ENCODE measurements around the gene KIF26B. TPM values are rescaled to one million over a fixed set of nuclear protein-coding genes. Genes with fewer than 3 reads are reported as not detected.
"Not testable (repeated sequence)": the region's sequence is repeated elsewhere in the genome, so short reads cannot be mapped to it uniquely, and the experiment has no call there.

Gene KIF26B
- total RNA-seq, 4 donors from 2014 or later = 0.90 to 2.0 (median 1.5) TPM

DNA sequence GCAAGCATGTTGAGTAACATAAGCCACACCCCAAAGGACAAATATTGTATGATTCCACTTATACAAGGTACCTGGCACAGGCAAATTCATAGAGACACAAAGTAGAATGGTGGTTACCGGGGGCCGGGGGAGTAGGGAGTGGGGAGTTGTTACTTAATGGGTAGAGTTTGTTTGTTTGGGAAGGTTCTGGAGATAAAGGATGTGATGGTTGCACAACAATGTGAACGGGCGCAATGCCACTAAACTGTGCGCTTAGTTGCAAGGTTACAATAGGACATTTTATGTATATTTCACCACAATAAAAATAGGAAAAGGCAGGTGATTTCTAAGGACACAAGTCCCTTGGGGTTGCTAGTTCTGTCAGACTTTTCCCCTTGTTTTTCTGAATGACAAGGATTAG, 516.6 kb downstream of the KIF26B start:
- Histone ChIP-seq H3K27me3 (no peaks in the 10 kb centered on the region), H3K4me1 (no peaks in the 10 kb centered on the region), H3K27ac (no peak overlapping the region), H3K4me3 (no peak overlapping the region), H3K36me3 (no peaks in the 10 kb centered on the region), H3K9me3 (no peaks in the 10 kb centered on the region)
- 93 to 94% methylated on average over 5 of the region's 5 CpGs for WGBS, 2 donors
- no peak for TF ChIP-seq EP300 (IDR thresholded peaks at IDR 0.05)
- TF ChIP-seq, protein P1, sequence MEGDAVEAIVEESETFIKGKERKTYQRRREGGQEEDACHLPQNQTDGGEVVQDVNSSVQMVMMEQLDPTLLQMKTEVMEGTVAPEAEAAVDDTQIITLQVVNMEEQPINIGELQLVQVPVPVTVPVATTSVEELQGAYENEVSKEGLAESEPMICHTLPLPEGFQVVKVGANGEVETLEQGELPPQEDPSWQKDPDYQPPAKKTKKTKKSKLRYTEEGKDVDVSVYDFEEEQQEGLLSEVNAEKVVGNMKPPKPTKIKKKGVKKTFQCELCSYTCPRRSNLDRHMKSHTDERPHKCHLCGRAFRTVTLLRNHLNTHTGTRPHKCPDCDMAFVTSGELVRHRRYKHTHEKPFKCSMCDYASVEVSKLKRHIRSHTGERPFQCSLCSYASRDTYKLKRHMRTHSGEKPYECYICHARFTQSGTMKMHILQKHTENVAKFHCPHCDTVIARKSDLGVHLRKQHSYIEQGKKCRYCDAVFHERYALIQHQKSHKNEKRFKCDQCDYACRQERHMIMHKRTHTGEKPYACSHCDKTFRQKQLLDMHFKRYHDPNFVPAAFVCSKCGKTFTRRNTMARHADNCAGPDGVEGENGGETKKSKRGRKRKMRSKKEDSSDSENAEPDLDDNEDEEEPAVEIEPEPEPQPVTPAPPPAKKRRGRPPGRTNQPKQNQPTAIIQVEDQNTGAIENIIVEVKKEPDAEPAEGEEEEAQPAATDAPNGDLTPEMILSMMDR (IDR thresholded peaks at IDR 0.05) = no peak
- TF ChIP-seq POLR2A (IDR thresholded peaks at IDR 0.05) = no peak
- no peak for DNase-seq (ENCODE audit: low spot score in 2 of 2)

DNA sequence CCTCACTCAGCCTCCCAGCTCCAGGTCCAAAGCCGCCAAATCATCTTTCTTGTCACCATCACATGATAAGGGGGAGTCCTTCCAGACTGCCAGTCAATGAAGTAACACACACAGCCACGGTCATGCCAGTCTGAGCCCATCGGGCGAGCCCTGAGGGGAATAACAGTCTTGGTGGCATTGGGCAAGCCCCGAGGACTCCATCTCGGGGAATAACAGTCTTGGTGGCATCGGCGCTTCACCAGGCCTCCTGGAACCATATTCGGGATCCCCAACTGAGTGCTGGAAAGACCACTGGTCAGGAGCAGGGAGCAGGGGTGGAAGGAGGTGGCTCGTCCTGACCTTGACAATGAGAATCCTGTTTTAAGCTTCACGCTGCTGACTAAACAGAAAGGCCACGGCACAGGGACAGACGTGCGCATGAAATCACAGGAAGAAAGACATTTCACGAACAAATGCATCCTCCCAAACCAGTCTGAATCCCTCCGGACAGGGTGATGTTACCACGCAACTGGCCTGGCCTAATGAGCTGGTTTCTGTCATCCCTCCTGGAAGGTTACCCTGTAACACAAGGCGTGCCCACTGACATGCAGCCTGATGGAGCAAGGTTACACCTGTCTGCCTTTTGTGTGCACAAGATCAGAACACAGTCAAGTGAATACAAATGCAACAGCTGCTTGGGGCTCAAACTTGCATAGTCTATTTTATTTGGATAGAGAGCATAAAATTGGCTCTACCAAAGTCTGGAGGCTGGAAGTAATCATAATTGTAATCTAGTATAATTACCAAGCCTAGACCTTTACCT, 517.4 kb downstream of the KIF26B start:
- no peak for TF ChIP-seq POLR2A (IDR thresholded peaks at IDR 0.05)
- no peak for TF ChIP-seq EP300 (IDR thresholded peaks at IDR 0.05)
- TF ChIP-seq, protein P1 (IDR thresholded peaks at IDR 0.05) = no peak
- H3K27ac ChIP-seq = no peak overlapping the region
- WGBS, 2 donors = 87 to 92% methylated on average over 18 of the region's 18 CpGs
- no peak for DNase-seq (ENCODE audit: low spot score in 2 of 2)
- no peaks in the 10 kb centered on the region for H3K9me3 ChIP-seq
- H3K36me3 ChIP-seq = no peaks in the 10 kb centered on the region
- no peaks in the 10 kb centered on the region for H3K27me3 ChIP-seq
- no peak overlapping the region for H3K4me3 ChIP-seq
- H3K4me1 ChIP-seq = no peaks in the 10 kb centered on the region

DNA sequence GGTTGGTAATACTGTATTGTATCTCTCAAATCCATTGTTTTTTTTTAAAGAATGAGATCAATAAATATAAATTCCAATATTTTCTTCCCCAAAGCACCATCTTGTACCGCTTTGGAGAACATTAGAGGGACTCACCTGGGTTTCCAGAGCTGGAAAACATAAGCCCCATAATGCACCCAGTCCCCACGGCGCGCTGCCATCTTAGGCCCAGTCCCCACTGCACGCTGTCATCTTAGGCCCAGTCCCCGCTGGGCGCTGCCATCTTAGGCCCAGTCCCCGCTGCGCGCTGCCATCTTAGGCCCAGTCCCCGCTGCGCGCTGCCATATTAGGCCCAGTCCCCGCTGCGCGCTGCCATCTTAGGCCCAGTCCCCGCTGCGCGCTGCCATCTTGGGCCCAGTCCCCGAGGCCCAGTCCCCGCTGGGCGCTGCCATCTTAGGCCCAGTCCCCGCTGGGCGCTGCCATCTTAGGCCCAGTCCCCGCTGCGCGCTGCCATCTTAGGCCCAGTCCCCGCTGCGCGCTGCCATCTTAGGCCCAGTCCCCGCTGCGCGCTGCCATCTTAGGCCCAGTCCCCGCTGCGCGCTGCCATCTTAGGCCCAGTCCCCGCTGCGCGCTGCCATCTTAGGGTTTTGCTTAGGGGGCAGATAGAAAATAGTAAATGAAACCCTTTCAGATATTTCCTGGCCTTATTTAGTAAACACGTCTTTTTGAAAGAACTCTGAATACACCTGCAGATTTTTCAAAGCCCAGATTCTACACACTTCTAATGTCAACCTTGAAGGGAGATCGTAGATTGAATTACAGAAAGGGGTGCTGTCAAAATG, 518.3 kb downstream of the KIF26B start:
- H3K36me3 ChIP-seq; H3K27ac ChIP-seq; H3K9me3 ChIP-seq; H3K27me3 ChIP-seq; DNase-seq (ENCODE audit: low spot score in 2 of 2); H3K4me1 ChIP-seq; H3K4me3 ChIP-seq: not testable (repeated sequence)
- WGBS, 2 donors = 94 to 96% methylated on average over 19 to 39 of the region's 41 CpGs

DNA sequence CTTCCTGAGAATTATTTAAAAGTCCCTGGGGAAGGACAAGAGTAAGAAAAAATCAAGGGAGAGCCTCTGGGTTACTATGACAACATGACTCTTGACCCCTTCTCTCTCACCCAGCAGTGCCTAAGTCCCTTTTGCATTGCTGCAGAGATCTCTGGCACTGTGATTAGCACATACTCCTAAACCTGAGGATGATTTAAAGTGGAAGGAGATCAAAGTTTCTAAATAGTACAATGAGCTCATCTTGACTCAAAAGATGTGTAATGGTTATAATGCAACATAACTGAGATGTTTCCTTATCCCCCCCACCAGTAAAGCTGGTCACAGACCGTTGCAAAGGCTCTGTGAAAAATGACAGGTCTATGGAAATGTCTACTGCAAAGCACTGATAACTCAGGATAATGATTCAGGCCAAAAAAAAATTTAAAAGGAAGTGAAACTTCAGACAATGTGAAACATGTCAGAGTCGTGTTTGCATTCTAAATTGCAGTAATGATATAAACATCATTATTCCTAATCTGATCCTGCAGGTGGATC, 519.2 kb downstream of the KIF26B start:
- WGBS, 2 donors = 34 to 43% methylated on average over 2 of the region's 2 CpGs
- TF ChIP-seq EP300 (IDR thresholded peaks at IDR 0.05) = no peak
- TF ChIP-seq, protein P1 (IDR thresholded peaks at IDR 0.05) = no peak
- TF ChIP-seq POLR2A (IDR thresholded peaks at IDR 0.05) = no peak
- H3K27me3 ChIP-seq = no peaks in the 10 kb centered on the region

DNA sequence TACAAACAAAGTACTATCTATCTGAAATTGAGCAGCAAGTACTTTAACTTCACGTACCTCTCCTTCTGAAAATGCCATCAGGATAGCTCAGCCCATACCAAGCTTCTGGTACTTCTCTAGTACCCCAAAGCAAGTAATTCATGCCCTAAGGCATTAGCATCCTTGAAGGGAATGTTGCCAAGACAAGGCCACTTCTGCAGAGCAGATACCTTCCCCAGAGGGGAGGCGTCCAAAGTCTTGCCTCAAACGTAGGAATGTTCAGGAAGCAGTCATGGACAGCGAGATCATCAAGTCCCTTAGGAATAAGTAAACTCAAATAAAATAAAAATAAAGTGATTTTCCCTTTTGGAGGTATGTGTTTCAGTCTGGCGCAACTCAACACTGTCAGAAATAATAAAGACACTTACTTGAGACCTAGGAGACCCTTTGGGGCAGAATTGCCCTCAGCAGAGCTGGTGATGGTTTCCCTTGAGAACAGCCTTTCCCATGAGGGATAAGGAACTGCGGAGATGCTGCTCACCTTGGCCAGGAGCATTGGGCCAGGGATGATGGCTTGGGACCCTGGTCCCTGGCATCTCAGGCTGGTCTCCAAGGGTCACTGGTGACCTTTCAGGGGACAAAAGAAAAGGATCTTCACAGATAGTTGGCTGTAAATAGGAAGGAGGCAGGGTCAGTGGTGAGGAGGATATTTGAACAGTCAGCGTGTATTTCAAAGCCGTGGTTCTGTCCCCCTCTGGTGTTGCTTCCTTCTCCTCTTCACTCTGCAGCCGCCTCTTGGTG, 522.9 kb downstream of the KIF26B start:
- Histone ChIP-seq H3K36me3 (no peaks in the 10 kb centered on the region), H3K27me3 (no peaks in the 10 kb centered on the region), H3K9me3 (peaks cover 0 to 10% (median 0%) of the 10 kb centered on the region in 4 donors), H3K4me1 (no peaks in the 10 kb centered on the region), H3K4me3 (no peak overlapping the region), H3K27ac (no peak overlapping the region)
- TF ChIP-seq EP300 (IDR thresholded peaks at IDR 0.05) = no peak
- no peak for TF ChIP-seq POLR2A (IDR thresholded peaks at IDR 0.05)
- TF ChIP-seq, protein P1 (IDR thresholded peaks at IDR 0.05) = no peak
- 73 to 81% methylated on average over 9 of the region's 9 CpGs for WGBS, 2 donors
- DNase-seq (ENCODE audit: low spot score in 2 of 2) = no peak

More for the DNA sequence above, 519.2 kb downstream of the KIF26B start:
- no peak overlapping the region for H3K4me3 ChIP-seq
- peaks cover 0 to 4% (median 0%) of the 10 kb centered on the region in 4 donors for H3K9me3 ChIP-seq
- H3K4me1 ChIP-seq = no peaks in the 10 kb centered on the region
- no peak overlapping the region for H3K27ac ChIP-seq
- no peaks in the 10 kb centered on the region for H3K36me3 ChIP-seq
- no peak for DNase-seq (ENCODE audit: low spot score in 2 of 2)

All from tibial nerve (tissue), 4 donors.